Colon (tissue), 2 donors: ENCODE data around the gene PTPRN2.
"Not testable (repeated sequence)": the region's sequence is repeated elsewhere in the genome, so short reads cannot be mapped to it uniquely, and the experiment has no call there.

Experiments
- FAIRE-seq: peaks from 2 replicates; lab custom pipeline; 2012; peaks lifted over from hg19 to GRCh38; lab: Jason Lieb, UNC
- donor health status: control.
- donor health status: control.

PTPRN2 gene

DNA sequence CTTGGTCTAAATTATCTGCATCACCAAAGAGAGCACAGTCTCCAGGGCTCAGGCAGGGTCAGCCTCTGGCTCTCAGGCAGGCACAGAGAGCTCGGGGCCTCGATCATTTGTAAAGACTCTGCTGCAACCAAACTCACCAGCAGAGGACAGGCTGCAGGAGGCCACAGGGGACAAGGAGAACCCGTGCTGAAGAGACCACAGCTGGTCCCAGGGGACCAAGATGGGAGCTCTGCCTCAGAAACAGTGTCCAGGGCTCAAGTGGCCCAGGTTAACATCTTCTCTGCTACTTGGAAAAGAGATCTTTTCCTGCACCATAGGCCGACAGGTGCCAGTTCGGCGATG lies 543.2 kb downstream of the PTPRN2 start:
- FAIRE-seq: no peak

DNA sequence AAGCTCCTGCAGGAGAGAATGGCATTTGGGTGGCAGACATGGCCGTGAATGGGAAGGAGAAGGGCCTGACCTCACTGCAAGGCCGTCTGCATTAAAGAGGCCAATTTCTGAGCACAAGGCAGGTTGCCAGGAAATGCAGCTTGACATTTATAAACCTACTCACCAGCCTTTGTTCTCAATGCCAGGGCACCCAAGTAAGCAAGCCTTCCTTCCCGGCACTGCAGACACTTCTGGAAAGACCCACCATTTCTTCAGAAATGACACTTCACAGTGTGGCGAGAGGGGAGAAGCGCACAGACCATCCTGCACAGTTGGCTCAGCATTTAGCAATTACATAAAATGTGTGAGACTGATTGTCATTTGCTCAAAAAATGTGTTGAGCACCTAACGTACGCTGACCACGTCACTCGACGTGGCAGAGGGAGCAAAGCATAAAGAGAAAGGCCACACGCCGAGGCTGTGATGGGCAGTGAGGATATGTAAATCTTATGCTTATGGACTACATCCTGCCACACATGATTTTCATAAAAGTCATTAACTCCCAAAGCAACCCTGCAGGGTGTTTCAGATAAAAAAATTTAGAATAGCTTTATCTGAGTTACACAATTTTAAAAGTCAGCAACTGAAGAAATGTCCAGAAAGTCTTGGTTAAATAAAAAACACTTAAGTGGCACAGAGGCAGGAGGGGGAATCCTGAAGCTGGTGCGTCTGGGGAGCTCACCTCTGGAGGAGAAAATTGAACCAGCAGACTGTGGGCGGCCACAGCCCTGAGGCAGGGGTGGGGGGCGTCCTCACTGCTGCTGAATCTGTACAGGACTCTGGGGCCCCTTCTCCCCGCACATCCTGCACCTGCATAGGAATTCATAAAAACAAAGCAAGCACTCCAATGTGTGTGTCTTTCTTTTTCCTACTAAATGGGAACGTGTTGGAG lies 543.8 kb downstream of the PTPRN2 start:
- no peak for FAIRE-seq

DNA sequence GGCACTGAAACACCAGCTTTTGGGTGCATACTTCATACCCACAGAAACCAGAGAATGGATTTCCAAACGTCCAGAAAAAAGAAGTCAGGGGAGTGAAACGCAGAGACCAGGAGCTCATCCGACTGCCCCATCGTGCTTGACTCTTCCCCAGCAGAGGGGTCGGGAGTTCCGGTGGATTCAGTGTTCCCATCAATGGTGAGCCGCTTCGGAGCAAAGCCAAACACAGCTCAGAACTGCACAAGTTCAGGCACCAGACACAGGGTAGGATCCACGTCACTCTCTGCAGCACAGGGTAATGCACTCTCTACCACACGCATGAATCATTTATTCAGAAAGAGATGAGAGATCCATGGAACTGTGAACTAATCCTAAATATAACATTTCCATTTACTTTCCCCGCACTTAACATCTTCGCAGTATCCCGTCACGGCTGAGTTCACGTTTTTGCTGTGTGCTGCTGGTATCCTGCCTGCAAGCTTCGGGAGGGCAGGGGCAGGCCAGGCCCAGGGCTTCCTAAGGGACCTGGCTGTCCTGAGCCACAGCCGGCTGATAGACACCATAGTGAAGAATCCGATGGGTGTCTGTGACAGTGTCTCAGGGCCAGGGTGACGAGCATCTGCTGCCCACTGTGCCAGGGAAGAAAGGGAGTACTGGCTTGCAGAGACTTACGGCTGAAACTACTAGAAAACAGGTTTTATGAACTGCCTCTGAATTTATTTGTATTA lies 545.3 kb downstream of the PTPRN2 start:
- FAIRE-seq: no peak

DNA sequence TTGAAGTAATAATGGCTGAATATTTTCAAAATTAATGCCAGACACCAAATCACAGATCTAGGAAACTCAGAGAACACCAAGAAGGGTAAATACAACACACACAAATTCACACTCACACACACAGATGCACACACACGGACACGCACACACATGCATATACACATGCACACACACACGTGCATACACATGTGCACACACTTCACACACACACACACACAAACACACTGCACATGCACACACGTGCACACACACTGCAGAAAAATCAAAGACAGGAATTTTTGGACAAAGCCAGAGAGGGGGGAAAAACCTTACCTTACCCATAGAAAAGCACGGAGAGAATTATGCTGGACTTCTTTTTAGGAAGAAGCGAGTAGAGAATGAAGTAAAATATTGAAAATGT lies 547.4 kb downstream of the PTPRN2 start:
- FAIRE-seq: no peak

DNA sequence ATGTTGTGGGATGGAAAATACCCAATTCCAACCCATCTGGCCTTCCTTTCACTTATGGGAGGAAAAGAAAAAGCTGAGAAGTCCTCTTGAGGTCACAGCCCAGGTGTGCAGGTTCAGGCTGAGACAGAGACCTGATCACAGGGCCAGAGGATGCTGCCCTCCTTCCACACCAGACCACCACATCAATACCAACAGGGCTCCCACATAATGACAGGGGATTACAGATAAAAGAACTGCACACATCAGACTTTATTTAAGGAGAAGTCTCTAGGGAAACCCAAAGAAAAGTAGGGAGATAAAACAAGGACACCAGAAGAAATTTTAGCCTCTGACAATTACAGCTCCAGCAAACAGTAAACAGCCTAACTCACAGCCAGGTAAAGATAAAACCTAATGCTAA lies 548.4 kb downstream of the PTPRN2 start:
- FAIRE-seq: no peak

DNA sequence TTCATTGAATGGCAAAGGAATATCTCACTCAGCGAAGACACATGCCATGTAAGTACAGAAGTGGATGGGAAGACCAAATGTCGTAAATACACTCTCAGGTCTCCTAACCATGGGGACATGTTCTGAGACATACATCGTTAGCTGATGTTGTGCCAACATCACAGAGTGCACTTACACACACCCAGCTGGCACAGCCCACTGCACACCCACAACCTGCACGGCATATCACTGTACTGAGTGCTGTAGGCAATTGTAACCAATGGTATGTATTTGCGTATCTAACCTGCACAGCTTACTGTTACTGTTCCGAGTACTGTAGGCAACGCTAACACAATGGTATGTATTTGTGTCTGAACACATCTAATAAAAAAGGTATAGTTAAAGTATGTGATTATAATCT lies 550.4 kb downstream of the PTPRN2 start:
- FAIRE-seq: no peak

DNA sequence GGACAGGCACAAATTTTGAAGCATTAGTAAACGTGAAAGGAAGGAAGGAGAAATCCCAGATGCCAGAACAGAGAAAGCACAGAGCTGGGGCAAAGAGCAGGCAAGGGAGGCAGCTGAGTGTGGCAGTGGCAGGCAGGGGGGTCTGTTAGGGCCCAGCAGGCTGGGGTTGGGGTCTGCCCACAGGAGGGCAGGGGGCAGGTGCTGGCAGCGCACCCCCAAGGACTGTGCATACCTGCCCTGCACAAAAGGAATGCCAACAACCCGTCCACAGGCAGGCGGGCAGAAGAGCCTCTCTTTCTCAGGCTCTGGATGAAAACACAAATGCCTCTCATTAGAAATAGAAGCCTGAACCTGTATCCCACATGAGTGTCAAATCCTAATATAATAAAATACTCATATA lies 552.3 kb downstream of the PTPRN2 start:
- no peak for FAIRE-seq

DNA sequence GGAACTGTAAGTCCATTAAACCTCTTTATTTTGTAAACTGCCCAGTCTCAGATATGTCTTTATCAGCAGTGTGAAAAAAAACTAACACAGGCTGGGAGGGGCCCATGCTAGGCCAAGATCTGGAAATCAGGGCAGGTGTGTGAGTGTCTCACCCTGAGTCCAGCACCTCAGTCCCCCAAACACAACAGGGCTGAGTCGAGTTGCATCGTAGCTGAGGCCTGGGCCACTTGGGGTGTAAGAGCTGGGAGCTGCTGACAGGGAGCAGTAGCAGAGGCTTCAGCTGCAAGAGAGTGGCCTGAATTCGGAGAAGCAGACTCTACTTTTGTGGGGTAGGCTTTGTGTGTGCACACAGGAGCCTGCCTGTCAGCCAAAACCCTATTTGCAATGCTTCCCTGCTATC lies 553.1 kb downstream of the PTPRN2 start:
- no peak for FAIRE-seq

DNA sequence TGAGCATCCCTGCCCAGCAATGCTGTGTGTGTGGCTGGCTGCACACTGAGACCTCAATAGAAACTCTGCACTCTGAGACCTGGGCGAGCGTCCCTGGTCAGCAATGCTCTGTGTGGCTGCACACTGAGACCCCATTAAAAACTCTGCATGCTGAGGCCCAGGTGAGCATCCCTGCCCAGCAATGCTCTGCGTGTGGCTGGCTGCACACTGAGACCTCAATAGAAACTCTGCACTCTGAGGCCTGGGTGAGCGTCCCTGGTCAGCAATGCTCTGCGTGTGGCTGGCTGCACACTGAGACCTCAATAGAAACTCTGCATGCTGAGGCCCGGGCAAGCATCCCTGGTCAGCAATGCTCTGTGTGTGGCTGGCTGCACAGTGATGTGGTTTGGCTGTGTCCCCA lies 553.7 kb downstream of the PTPRN2 start:
- FAIRE-seq: not testable (repeated sequence)

DNA sequence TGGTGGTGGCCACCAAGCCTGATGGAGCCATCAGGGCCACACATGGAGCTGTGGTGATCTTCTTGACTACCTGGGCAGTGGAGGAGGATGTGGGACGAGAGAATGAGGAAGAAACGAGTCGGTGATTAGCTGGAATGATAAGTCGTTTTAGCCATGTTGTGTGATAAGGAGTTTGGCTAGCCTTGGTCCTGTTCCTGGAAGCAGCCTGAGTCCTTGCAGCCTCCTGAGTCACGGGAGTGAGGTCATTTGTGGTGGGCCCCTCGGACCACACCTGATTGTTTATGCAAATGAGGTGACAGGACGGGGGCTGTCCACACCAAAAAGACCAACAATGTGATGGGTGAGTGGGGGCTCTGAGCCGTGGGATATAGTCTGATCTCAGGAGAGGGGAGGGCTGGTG lies 554.4 kb downstream of the PTPRN2 start:
- FAIRE-seq: no peak

DNA sequence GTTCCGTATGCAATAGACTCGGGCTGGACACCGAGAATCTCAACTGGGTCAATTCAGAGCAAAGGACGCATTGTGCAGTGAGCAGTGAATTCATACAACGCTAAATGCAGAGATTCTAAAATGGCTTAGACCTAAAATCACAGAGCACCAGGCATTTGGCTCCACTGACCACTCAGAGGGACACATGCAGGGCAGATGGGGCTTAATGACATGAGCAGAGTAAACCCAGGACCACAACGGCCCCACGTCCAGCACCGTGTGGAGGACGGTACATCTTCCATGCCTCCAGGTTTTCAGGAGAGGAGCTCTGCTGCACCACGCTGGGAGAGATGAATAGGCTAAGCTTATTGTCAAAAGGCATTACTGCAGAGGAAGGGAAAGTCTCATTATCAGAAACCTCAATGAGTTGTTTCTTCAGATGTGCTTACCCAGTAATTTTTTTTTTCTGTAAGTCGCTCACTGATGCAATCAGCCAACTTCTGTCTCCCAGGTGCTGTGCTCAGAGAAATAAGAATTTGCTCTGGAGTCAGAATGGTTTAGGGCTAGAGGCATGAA lies 555.0 kb downstream of the PTPRN2 start:
- FAIRE-seq: no peak

DNA sequence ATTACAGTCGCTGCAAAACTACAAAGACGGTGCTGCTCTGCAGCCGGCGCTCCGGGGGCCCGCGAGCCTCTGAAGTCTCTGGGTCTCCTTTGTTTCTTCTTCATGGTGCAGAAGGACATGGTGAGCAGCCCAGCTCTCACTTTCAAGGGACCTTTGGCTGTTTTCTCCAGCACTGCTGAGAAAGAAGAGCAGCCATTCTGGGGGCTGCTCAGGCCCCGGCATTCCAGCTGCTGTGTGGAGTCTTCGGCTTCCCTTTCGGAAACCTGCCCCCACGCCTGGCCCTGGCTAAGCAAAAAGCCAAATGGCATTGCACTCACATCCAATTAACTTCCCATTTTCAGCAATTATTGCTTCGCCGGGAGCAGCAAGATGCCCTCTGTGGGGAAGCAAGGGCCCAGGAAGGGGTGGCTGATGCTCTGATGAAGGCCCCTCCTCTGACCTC lies 555.7 kb downstream of the PTPRN2 start:
- FAIRE-seq: no peak

DNA sequence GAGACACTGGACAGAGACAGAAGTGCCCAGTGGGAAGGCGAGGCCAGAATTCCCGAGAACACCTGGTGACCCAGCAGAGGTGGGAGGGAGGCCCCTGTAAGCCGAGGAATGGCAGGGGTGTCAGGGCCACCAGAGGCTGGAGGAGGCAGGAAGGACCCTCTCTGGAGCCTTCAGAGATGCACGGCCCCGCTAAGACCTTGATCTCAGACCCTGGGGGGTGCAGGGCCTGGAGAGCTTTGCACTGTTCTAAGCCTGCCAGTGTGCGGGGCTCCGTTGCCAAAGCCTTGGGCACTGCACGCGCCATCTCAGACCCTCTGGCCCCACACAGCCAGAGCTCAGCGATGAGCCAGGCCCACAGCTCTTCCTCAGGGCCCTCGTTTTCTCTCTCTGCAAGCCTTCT lies 557.1 kb downstream of the PTPRN2 start:
- FAIRE-seq: no peak

DNA sequence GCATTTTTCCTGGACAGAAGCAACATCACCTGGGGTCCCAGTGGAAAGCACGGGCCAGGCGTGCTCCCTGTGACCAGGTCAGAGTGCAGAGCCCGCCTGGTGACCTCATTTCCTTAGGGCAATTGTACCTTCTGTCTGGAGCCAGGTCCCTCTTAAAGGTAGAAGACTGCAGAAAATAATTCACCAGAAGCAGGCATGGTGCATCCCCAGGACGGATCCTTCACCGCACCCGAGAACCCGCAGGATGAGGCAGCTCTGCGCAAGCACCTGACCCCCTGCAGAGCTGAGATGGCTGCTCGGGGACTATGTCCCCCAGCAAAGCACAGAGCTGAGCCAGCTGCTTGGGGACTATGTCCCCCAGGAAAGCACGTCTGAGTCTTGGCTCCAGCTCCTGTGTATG lies 557.6 kb downstream of the PTPRN2 start:
- no peak for FAIRE-seq

DNA sequence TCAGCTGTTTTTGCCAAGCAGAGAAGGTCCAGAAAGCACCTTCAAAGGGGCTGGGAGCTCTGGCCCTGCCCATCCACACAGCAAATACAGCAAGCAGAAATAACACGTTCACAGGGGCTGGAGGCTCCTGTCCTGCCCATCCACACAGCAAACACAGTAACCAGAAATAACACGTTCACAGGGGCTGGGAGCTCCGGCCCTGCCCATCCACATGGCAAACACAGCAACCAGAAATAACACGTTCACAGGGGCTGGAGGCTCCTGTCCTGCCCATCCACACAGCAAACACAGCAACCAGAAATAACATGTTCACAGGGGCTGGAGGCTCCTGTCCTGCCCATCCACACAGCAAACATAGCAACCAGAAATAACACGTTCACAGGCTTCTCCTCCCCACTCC lies 558.1 kb downstream of the PTPRN2 start:
- FAIRE-seq: no peak

DNA sequence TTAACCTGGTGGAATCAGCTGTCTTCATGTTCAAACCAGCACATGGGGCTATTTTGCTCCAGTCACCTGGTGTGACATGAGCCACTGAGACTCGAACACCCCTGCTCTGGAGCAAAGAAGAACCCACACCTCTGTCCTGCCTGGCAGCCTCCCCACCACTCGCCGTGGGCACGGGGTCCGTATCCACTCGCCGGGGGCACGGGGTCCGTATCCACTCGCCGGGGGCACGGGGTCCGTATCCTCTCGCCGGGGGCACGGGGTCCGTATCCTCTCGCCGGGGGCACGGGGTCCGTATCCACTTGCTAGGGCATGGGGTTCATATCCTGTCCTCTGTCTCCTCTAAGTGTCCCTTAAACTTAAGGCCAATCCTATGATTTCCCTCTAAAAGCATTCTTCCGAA lies 558.7 kb downstream of the PTPRN2 start:
- FAIRE-seq: no peak

DNA sequence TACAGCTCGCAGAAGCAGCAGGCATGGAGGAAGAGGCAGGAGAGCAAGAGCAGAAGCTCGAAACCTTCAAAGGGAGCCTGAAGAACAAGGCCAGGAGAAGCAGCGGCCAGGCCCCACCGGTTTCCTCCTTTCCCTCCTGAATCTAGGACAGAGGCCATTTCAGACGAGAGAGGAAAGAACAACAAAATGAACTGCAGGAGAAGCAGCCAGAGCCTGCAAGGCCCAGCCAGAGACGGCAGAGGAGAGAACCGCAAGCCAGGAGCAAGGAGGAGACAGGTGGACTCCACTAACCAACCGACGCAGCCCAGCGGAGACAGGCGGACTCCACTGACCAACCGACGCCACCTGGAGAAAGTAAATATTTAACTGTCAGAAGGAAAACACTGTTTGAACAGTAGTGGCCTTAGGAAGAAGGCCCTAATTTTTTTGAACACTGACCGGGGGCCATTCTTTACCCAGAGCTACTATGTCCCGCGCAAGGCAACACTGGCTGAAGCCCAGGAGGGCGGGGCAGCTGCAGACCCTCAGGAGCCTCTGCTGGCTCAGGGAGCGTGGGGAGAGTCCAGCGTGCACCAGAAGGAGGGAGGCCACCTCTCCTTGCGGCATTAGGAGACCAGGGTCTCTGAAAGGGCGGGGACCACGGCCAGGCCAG lies 559.2 kb downstream of the PTPRN2 start:
- no peak for FAIRE-seq

DNA sequence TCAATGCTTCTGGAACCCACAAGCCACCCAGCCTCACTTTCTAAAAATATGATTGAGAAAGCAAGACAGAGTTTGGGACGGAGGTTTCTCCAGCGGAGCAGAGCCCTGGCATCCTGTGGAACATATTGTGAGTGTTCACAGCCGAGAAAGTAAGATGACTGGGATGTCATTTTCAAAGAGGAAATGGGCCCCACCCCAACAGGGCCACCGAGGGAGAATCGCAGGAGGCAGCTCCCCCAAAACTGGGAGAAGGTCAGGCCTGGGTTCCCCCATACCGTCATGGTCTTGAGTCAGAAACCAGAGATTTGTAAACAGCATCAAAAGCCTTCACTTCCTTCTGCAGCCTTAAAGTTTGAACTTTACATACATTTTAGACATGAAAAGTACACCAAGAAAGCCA lies 560.0 kb downstream of the PTPRN2 start:
- FAIRE-seq: no peak

DNA sequence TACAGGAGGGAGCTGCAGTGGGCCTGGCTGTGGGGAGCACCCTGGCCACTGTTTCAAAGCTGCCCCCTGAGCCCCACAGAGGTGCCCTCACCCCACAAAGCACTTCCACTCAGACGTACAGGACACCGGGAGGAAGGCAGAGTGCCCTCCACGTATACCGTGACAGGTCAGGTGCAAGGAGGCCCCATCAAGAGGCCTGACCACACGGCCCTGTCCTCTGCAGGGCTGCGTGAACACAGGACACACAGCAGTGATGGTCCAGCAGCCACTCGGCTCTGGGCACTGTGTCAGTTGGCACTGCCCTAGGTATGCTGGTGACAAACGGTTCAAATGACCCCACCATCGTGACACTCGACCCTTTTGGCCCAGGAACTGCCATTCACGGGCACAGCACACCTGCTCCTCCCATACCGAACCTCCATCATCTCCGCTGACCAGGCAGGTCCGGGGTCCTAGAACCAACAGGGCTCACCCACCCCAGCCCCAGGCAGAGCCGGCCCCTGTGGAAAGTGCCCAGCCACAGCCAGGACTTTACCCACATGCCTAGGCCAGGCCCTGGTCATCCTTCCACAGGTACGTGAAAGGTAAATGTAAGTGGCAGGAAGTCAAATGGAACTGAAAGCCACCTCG lies 560.9 kb downstream of the PTPRN2 start:
- no peak for FAIRE-seq

DNA sequence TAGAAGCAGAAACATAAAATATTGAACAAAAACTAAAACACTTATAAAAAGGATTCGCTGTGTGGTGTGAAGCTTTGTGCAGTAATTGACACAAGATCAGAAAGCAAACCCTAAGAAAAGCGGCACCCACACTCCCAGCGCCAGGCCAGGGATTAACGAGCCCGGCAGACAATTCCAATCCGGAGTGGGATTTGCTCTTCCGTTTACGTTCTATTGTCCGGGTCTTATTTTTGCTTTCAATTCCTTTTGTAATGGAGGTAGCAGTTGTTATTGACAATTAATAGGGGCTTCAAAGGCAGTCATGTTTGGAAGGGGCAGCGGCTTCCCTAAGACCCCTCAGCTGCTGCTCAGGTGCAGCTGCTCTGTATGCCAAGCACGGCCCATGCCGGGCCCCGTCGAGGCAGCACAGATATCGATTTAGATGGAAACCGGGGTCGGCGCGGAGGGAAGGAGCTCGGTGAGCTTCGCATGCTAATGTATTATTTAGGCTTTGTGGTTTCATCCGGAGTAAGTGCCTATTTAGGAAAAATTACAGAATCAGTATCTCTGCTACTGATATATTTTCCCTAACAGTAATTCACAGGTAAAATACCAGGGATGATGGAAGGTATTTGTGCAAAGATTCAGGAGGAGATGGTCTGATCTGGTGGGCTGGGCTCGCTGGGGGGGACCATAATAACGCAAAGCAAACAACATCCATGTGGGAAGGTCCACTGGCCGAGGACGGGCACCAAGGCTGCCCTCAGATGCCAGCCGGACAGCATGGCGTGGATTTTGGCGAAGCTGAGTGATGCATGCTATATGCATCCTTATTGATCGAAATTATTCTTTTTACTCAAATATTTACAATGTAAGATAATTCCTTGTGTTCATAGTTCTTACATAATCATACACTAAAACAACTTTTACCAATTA lies 561.7 kb downstream of the PTPRN2 start:
- FAIRE-seq: no peak

DNA sequence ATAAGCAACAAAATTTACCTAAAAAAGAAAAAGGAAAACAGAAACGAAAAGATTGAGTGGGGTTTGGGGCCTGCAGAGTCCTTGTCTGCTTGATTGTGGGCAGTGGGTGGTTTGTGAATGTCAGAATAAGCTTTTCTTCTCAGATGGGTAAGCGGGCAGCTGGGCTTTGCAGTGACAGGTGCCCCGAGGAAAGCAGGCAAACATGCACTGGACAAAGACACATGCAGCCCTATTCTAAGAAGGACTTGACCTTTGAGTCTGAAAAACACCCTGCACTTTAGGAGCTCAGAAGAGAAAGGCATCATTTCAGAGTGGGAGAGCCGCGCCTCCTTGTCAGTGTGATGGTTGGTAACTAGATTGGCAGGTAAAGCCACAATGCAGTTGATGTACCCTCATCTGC lies 562.7 kb downstream of the PTPRN2 start:
- no peak for FAIRE-seq
